GM23338 (cell line): ENCODE measurements around the gene RNU5D-1. TPM values are rescaled to one million over a fixed set of nuclear protein-coding genes. Genes with fewer than 3 reads are reported as not detected.

Experiments used
- ATAC-seq: fragments of 200-7000 bp; cut with Tn5 transposase; 3 replicates; pipeline ENCODE4 v1.9.1; 2020
- DNase-seq: peaks from one replicate; pipeline ENCODE4 v3.0.0-alpha.2; 2015; ENCODE audit warnings: low spot score
- H2AFZ ChIP-seq: fragments of 200-600 bp; sonication (generic); 2 replicates; pipeline ENCODE4 v1.8.0; 2016; ENCODE audit warnings: antibody characterized with exemption, mild to moderate bottlenecking, moderate library complexity
- H3F3A ChIP-seq: fragments of 200-600 bp; sonication (generic); replicated peaks from 2 replicates; pipeline ENCODE4 v1.8.0; 2017; ENCODE audit warnings: antibody characterized with exemption, mixed run types, low read depth
- H3K27ac ChIP-seq: fragments of 200-600 bp; sonication (generic); 2 replicates; pipeline ENCODE4 v1.6.1; 2016; ENCODE audit warnings: low read depth
- H3K27me3 ChIP-seq: fragments of 200-600 bp; sonication (generic); 2 replicates; pipeline ENCODE4 v1.8.0; 2016; ENCODE audit warnings: mild to moderate bottlenecking, mixed run types, moderate library complexity; ENCODE audit not compliant: insufficient read depth
- H3K36me3 ChIP-seq: fragments of 200-600 bp; sonication (generic); 2 replicates; pipeline ENCODE4 v1.8.0; 2016; ENCODE audit warnings: mild to moderate bottlenecking; ENCODE audit not compliant: insufficient read depth
- H3K4me1 ChIP-seq: fragments of 200-600 bp; sonication (generic); 2 replicates; pipeline ENCODE4 v1.8.0; 2016; ENCODE audit warnings: mild to moderate bottlenecking, moderate library complexity; ENCODE audit not compliant: insufficient read depth
- H3K4me2 ChIP-seq: fragments of 200-600 bp; sonication (generic); 2 replicates; pipeline ENCODE4 v1.7.1; 2017; ENCODE audit warnings: mixed run types
- H3K4me3 ChIP-seq: fragments of 200-600 bp; sonication (generic); 2 replicates; pipeline ENCODE4 v1.6.1; 2016; ENCODE audit warnings: mixed run types
- H3K79me2 ChIP-seq: fragments of 200-600 bp; sonication (generic); replicated peaks from 2 replicates; pipeline ENCODE4 v1.8.0; 2017; ENCODE audit warnings: mild to moderate bottlenecking; ENCODE audit not compliant: insufficient read depth
- H3K9me2 ChIP-seq: fragments of 200-600 bp; sonication (generic); 2 replicates; pipeline ENCODE4 v1.8.0; 2017; ENCODE audit not compliant: insufficient read depth
- H4K20me1 ChIP-seq: fragments of 200-600 bp; sonication (generic); replicated peaks from 2 replicates; pipeline ENCODE4 v1.8.0; 2017; ENCODE audit warnings: mild to moderate bottlenecking; ENCODE audit not compliant: insufficient read depth
- H3K27ac Mint-ChIP-seq: 2 replicates; pipeline ENCODE4 v1.8.0; 2020; ENCODE audit warnings: inconsistent platforms, mild to moderate bottlenecking, moderate library complexity, mixed read lengths
- H3K27me3 Mint-ChIP-seq: 3 replicates; pipeline ENCODE4 v1.8.0; 2022; ENCODE audit warnings: low read depth, mild to moderate bottlenecking, moderate library complexity, mixed read lengths, inconsistent platforms; ENCODE audit not compliant: insufficient read depth, poor library complexity
- H3K36me3 Mint-ChIP-seq: 3 replicates; pipeline ENCODE4 v1.8.0; 2021; ENCODE audit warnings: low read depth, mild to moderate bottlenecking, inconsistent platforms, moderate library complexity, mixed read lengths
- H3K4me1 Mint-ChIP-seq: 3 replicates; pipeline ENCODE4 v1.8.0; 2020; ENCODE audit warnings: mild to moderate bottlenecking, inconsistent platforms, mixed read lengths
- H3K4me3 Mint-ChIP-seq: 3 replicates; pipeline ENCODE4 v1.8.0; 2021; ENCODE audit warnings: moderate library complexity, mild to moderate bottlenecking, inconsistent platforms, mixed read lengths
- H3K9me3 Mint-ChIP-seq: 3 replicates; pipeline ENCODE4 v1.8.0; 2020; ENCODE audit warnings: moderate library complexity, mild to moderate bottlenecking, inconsistent platforms, mixed read lengths
- CREB1 ChIP-seq: fragments of 250-450 bp; sonication (Bioruptor Pico); IDR thresholded peaks from 2 replicates; pipeline ENCODE4 v1.5.0; 2020; ENCODE audit warnings: low read depth, mild to moderate bottlenecking, moderate library complexity
- CTCF ChIP-seq, 2 experiments: fragments of 200-600 bp in 1 of 2; sonication (generic) in 1 of 2; conservative IDR thresholded peaks; 2 replicates each; pipeline versions ENCODE4 v1.5.1 to v1.6.1; 2016 to 2017; ENCODE audit warnings: antibody characterized with exemption in 2 of 2, low read depth in 2 of 2, mild to moderate bottlenecking in 2 of 2, moderate library complexity in 1 of 2
- EZH2 ChIP-seq: fragments of 200-600 bp; sonication (generic); IDR thresholded peaks from one replicate; pipeline ENCODE4 v1.8.0; 2017; ENCODE audit warnings: antibody characterized with exemption, mild to moderate bottlenecking, low read depth; ENCODE audit not compliant: unreplicated experiment
- EZH2phosphoT487 ChIP-seq: fragments of 200-600 bp; sonication (generic); IDR thresholded peaks from one replicate; pipeline ENCODE4 v1.8.1; 2018; ENCODE audit warnings: antibody characterized with exemption; ENCODE audit not compliant: unreplicated experiment
- JUNB ChIP-seq: IDR thresholded peaks from one replicate; pipeline ENCODE4 v1.6.1; 2016; ENCODE audit warnings: antibody characterized with exemption; ENCODE audit not compliant: unreplicated experiment
- NANOG ChIP-seq: IDR thresholded peaks from 2 replicates; pipeline ENCODE4 v1.6.1; 2016; ENCODE audit warnings: antibody characterized with exemption, borderline replicate concordance
- POLR2AphosphoS5 ChIP-seq: IDR thresholded peaks from 2 replicates; pipeline ENCODE4 v1.6.1; 2016; ENCODE audit warnings: antibody characterized with exemption, low read depth
- STAT1 ChIP-seq: IDR thresholded peaks from one replicate; pipeline ENCODE4 v1.6.1; 2016; ENCODE audit warnings: antibody characterized with exemption; ENCODE audit not compliant: unreplicated experiment
- ZNF114 ChIP-seq: fragments of 250-450 bp; sonication (Bioruptor Pico); IDR thresholded peaks from 2 replicates; pipeline ENCODE4 v1.5.0; 2020; ENCODE audit warnings: mild to moderate bottlenecking, moderate library complexity
- ZNF331 ChIP-seq: fragments of 250-450 bp; sonication (Bioruptor Pico); IDR thresholded peaks from 2 replicates; pipeline ENCODE4 v1.5.0; 2020; ENCODE audit warnings: low read depth, mild to moderate bottlenecking, moderate library complexity
- ZNF462 ChIP-seq: fragments of 250-450 bp; sonication (Bioruptor Pico); IDR thresholded peaks from 2 replicates; pipeline ENCODE4 v1.5.0; 2020; ENCODE audit warnings: mild to moderate bottlenecking, moderate library complexity
- polyA plus RNA-seq: library from polyadenylated mRNA; unstranded; fragments of >200 nt; fragmentation: Nextera tagmentation; extraction: Ambion mirVana; gene quantifications from 2 replicates; pipeline ENCODE4 v1.2.1, GENCODE V29; 2016
- total RNA-seq: library from RNA; depleted of rRNA; stranded (reverse); fragments of >200 nt; shearing (Covaris generic); gene quantifications from 2 replicates; pipeline ENCODE4 v1.2.3, GENCODE V29; 2014

The RNU5D-1 gene
- total and polyA plus RNA-seq, 2 experiments from 2014 or later, result not detected

- Histone ChIP-seq H3K79me2 (no peaks in the 10 kb centered on the region), H4K20me1 (peaks cover 7% of the 10 kb centered on the region; the same call in 1 of the 2 replicates), H3F3A (peaks cover 6% of the 10 kb centered on the region; the same call in 1 of the 2 replicates), H3K36me3 (peaks cover 68% of the 10 kb centered on the region), H3K4me2 (no peak overlapping the region), H3K27ac (no peak overlapping the region), H3K4me1 (no peaks in the 10 kb centered on the region), H3K9me2 (no peaks in the 10 kb centered on the region), H3K4me3 (no peak overlapping the region), H2AFZ (no peak overlapping the region), H3K27me3 (no peaks in the 10 kb centered on the region)
- no peak for DNase-seq
- Mint-ChIP-seq H3K4me1 (no peaks in the 10 kb centered on the region), H3K27me3 (peaks cover 4% of the 10 kb centered on the region), H3K4me3 (no peak overlapping the region), H3K27ac (no peak overlapping the region), H3K9me3 (no peaks in the 10 kb centered on the region), H3K36me3 (peaks cover 93% of the 10 kb centered on the region)
- no peak for TF ChIP-seq POLR2AphosphoS5
- no peak for TF ChIP-seq CTCF (conservative IDR thresholded peaks at IDR 0.05; ENCODE audit: low read depth in 2 of 2)
- TF ChIP-seq EZH2, result no peak
- ATAC-seq, result no peak
These were observed 28.1 kb upstream of the RNU5D-1 start for GRCh38 chr1:44759077-44759476.

- H3K4me3 ChIP-seq, result no peak overlapping the region
- no peak for ATAC-seq
- DNase-seq, result no peak
- peaks cover 69% of the 10 kb centered on the region for H3K36me3 ChIP-seq
- Mint-ChIP-seq H3K27me3 (peaks cover 4% of the 10 kb centered on the region), H3K4me3 (no peak overlapping the region), H3K27ac (no peak overlapping the region), H3K9me3 (no peaks in the 10 kb centered on the region), H3K4me1 (no peaks in the 10 kb centered on the region), H3K36me3 (peaks cover 93% of the 10 kb centered on the region)
- no peaks in the 10 kb centered on the region for H3K9me2 ChIP-seq
- no peak overlapping the region for H3K27ac ChIP-seq
- H2AFZ ChIP-seq, result no peak overlapping the region
- H3K4me2 ChIP-seq, result no peak overlapping the region
- no peaks in the 10 kb centered on the region for H3K4me1 ChIP-seq
- no peaks in the 10 kb centered on the region for H3K27me3 ChIP-seq
- H3F3A ChIP-seq, result peaks cover 10% of the 10 kb centered on the region
- no peaks in the 10 kb centered on the region for H3K79me2 ChIP-seq
- peaks cover 7% of the 10 kb centered on the region; the same call in 1 of the 2 replicates for H4K20me1 ChIP-seq
- TF ChIP-seq EZH2phosphoT487 (no peak), POLR2AphosphoS5 (no peak), JUNB (no peak), ZNF462 (CRISPR knock-in tag) (no peak), ZNF114 (CRISPR knock-in tag) (no peak), NANOG (no peak), STAT1 (no peak), CREB1 (CRISPR knock-in tag) (no peak), EZH2 (no peak), ZNF331 (CRISPR knock-in tag) (no peak), CTCF (conservative IDR thresholded peaks at IDR 0.05; ENCODE audit: low read depth in 2 of 2) (no peak)
These were observed 26.4 kb upstream of the RNU5D-1 start for GRCh38 chr1:44757420-44757819.
